Activated CD8-positive, alpha-beta memory T cell treated with anti-CD3 and anti-CD28 coated beads for 4 hours (primary cell): ENCODE data around the gene AOC3.
"Not testable (repeated sequence)": the region's sequence is repeated elsewhere in the genome, so short reads cannot be mapped to it uniquely, and the experiment has no call there.

Source experiments
- DNase-seq, 2 donors: peaks; one replicate each; pipeline ENCODE4 v3.0.0-alpha.2; 2020; ENCODE audit warnings: low read depth in 2 of 2

Gene AOC3

DNA sequence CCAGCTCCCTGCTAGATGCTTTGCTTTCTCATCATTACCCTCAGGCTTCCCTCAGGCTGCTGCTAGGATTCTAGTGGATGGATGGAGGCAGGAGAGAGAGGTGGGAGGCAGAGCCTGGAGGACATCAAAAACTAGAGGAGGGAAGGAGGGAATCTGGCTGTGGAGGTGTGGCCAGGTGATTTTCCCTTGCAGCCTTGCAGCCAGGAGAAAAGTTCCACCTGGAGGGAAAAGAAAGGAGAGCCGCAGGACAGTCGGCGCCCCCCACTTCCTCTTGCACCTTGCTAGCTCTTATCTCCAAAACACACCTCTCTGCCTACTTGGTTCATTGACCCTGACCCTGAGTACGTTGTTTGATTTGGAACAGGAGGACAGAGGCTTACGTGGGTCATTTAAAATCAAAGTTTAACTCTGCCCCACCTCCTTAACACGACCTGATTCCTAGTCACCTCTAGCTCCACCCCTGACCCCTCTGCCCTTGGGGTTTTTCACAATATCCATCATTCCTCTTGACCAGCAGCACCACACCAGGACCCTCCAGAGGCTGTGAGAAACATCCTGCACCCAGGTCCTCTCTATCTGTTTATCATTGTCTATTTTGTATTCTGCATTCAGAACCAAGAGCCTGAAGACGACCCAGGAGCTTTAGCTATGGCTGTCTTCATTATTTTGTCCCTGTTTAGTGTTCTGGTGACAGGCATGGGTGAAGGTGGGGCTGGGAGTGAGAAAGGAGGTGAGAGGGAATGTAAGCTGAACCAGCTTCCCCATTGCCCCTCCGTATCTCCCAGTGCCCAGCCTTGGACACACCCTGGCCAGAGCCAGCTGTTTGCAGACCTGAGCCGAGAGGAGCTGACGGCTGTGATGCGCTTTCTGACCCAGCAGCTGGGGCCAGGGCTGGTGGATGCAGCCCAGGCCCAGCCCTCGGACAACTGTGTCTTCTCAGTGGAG is 15.9 kb downstream of the AOC3 start:
- no peak for DNase-seq

- not testable (repeated sequence) for DNase-seq
Observed at GRCh38 chr17:42867694-42868261, 16.8 kb downstream of the AOC3 start.

- DNase-seq = no peak
Observed at GRCh38 chr17:42868338-42868737, 17.3 kb downstream of the AOC3 start.

DNA sequence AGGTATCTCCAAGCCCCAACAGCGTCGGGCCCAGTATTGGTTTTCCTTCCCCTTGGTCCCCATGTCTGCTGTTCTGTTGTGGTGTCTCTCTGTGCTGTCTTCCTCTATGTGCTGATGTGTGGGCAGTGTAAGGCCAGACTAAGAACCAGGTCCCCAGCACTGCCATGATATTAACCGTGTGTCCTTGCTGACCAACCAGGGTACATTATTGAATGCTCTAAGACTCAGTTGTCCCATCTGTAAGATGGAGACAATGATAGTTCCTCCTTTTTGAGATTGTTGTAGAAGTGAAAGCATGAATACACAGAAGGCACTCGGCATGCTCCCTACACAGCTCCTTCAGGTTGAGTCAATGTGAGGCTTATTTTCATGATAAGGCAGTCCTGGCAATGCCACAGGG is 20.6 kb downstream of the AOC3 start:
- DNase-seq = no peak

DNA sequence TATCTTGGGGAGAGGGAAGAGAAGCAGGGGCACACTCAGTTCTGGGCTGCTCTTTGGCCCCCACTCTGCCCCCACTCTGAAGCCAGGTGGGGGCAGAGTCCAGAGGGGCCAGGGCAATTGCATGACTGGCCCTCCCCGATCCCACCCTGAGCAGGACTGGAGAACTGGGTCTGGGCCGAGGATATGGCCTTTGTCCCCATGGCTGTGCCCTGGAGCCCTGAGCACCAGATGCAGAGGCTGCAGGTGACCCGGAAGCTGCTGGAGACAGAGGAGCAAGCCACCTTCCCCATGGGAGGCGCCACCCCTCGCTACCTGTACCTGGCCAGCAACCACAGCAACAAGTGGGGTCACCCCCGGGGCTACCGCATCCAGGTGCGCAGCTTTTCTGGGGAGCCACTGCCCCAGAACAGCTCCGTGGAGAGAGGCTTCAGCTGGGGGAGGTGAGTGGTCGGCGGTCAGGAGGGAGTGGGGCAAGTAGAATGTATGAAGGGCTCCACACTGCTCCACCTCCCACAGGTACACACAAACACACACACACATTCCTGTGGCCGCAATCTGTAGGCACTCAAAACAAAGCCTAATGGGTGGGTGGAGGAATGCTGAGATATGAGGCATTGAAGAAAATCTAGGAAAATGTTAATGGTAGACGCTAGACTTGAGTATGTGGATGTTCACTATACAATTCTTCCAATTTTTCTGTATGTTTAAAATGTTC is 21.4 kb downstream of the AOC3 start:
- no peak for DNase-seq

DNA sequence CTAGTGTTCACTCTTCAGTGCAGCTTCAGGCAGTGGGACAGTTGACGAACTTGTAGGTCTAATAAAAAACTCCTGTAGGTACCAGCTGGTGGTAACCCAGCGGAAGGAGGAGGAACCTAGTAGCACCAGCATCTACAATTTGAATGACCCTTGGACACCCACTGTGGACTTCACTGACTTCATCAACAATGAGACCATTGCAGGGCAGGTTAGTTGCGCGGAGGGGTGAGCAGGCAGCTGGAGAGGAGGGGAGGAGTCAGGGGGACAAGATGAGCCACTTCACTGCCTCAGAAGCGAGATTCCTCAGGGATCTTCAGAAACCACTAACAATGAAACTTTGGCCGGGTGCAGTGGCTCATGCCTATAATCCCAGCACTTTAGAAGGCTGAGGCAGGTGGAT is 22.3 kb downstream of the AOC3 start:
- DNase-seq = no peak

DNA sequence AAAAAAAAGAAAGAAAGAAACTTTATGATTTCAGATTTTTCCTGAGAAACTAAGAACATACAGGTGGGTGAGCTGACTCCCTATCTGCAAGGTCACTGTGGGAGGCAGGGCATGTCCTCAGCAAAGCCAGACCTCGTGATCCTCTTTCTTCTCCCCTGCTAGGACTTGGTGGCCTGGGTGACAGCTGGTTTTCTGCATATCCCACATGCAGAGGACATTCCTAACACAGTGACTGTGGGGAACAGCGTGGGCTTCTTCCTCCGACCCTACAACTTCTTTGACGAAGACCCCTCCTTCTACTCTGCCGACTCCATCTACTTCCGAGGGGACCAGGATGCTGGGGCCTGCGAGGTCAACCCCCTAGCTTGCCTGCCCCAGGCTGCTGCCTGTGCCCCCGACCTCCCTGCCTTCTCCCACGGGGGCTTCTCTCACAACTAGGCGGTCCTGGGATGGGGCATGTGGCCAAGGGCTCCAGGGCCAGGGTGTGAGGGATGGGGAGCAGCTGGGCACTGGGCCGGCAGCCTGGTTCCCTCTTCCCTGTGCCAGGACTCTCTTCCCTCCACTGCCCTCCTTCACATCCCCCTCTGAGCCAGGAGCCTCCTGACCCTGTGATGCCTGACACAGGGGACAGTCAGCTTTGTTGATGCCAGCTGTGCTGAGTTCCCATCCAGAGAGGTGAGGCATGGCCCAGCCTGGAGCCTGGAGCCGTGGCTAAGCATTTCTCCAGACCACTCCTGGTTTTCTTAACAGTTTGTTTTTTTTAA is 23.1 kb downstream of the AOC3 start:
- not testable (repeated sequence) for DNase-seq

DNA sequence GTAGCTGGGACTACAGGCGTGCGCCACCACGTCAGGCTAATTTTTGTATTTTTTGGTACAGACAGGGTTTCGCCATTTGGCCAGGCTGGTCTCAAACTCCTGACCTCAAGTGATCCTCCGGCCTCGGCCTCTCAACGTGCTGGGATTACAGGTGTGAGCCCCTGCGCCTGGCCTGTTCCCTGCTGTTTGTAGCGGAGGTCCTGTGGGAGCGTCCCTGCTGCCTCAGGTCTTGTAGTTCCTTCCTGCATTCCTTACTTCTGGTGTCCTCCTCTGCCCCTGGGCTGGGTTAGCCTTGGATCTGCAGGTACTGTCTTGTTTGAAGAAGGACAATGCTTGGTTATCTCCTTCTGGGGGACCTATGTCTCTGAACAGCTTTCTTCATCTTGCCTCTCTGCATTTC is 26.0 kb downstream of the AOC3 start:
- DNase-seq = no peak

DNA sequence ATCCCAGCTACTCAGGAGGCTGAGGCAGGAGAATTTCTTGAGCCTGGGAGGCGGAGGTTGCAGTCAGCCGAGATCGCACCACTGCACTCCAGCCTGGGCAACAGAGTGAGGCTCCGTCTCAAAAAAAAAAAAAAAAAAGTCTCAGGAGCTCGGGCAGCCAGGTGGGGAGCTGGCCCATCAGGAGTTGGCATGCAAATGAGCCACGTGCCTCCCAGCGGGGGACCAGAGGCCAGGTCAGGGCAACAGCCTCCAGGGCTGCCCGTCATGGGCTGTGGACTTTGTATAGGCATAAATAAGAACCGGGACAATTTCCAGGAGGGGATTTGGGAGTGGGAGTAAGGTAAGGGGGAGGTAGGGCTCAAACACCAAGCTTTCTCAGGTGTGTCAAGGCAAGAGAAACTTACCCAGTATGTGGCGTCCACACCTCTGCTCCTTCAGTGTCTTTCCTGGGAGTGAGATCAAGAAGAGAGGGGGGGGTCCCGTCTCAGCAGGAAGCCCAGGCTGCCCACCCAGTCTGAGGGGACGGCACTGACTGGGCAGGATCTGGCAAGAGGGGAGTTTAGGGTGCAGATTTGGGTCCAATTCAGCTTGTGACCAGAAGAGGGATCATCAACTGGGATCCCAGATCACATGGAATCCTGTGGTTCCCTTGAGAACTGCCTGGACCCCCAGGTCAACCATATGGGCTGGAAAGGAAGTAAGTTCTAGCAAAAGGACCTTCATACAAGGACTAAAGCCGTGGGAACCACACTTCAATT is 27.3 kb downstream of the AOC3 start:
- DNase-seq = no peak

- no peak for DNase-seq
Observed at GRCh38 chr17:42878924-42879595, 28.1 kb downstream of the AOC3 start.

GRCh38 chr17:42879596-42879985 is 28.6 kb downstream of the AOC3 start:
- no peak for DNase-seq

- DNase-seq = no peak
Observed at GRCh38 chr17:42880776-42881310, 29.8 kb downstream of the AOC3 start.

DNA sequence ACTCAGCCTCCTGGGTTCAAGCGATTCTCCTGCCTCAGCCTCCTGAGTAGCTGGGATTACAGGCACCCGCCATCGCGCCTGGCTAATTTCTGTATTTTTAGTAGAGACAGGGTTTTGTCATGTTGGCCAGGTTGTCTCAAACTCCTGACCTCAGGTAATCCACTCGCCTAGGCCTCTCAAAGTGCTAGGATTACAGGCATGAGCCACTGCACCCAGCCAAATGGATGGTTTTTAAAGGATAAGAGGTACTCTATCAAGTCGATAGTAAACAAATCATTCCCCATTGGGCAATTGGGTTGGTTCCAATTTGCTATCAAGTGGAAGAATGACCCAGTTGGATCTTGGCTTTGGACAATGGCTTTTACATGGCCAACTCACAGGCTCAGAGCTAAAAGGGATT is 30.7 kb downstream of the AOC3 start:
- DNase-seq = not testable (repeated sequence)

DNA sequence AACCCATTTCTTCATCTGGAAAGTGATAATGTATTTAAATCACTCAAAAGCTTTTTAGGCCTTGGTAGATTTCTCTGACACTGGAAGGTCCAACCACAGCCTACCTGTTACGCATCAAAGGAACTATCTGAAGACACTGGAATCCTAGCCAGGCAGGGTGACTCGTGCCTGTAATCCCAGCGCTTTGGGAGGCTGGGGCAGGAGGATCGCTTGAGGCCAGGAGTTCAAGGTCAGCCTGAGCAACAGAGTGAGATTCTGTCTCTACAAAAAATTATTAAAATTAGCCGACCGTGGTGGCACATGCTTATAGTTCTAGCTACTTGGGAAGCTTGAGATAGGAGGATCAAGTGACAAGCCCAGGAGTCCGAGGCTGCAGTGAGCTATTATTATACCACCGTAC is 31.2 kb downstream of the AOC3 start:
- no peak for DNase-seq

- DNase-seq = no peak
Observed at GRCh38 chr17:42883802-42884558, 33.0 kb downstream of the AOC3 start.

- not testable (repeated sequence) for DNase-seq
Observed at GRCh38 chr17:42885806-42886205, 34.8 kb downstream of the AOC3 start.

DNA sequence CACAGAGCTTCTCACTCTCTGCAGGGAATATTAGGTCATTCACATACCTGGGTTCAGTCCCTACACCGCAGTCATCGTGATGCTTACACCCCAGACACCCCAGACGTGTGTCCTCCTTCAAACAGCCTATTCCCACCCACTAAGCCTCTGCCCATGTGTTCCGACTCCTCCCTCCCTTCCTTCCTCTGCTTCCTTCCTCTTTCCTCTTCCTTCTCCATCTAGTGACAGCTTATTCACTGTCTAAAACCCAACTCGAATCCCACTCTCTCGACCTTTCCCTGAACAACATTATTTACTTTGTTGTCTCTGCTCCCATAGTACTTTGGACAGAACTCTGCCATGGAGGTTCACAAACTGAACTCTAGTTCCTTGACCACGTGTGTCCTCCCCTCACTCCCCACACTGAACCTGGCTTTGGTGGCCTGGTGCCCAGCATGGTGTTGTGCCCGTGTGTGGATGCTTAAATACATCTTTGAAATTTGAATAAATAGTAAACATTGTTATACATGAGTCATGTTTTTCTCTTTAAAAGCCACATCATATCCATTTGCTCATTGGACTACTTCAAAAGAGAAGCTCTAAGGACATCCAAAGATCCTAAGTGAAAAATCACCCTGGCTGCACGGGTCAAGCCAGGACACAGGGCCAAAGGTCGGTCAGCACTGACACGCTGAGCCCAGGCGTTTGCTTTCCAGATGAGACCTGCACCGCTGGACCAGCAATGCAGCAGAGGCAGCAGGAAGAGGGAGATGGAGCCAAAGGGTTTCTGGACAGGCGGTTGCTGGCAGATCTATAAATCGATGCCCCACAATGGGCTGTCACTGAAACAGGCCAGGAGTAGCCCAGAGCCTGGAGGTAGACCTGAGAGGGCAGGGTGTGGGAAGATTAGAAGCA is 35.5 kb downstream of the AOC3 start:
- DNase-seq = no peak

- no peak for DNase-seq
Observed at GRCh38 chr17:42889809-42890208, 38.8 kb downstream of the AOC3 start.
